Gastrocnemius medialis (tissue), 4 donors: ENCODE data around the gene OXGR1. TPM values are rescaled to one million over a fixed set of nuclear protein-coding genes. Genes with fewer than 3 reads are reported as not detected.
A peak's percentile ranks its signal among the peaks of the same experiment; 100 is the strongest.

Experiments
- ATAC-seq, 2 donors: fragments of 150-250 bp; one replicate each; pipeline ENCODE4 v1.9.1; 2016
- DNase-seq, 2 donors: peaks; one replicate each; pipeline ENCODE4 v3.0.0-alpha.2; 2019
- H3K27ac ChIP-seq, 4 donors: fragments of 200-600 bp; sonication (generic); 1 replicate in 1 of 4; 2 replicates in 3 of 4; pipeline ENCODE4 v1.5.1; 2016 to 2018; ENCODE audit warnings: mild to moderate bottlenecking in 2 of 4, moderate library complexity in 1 of 4
- H3K27me3 ChIP-seq, 3 donors: fragments of 200-600 bp; sonication (generic) in 2 of 3; 1 replicate in 1 of 3; 2 replicates in 2 of 3; pipeline versions ENCODE4 v1.5.1 to v1.6.0; 2016 to 2019; ENCODE audit warnings: mild to moderate bottlenecking in 1 of 3, moderate library complexity in 1 of 3
- H3K36me3 ChIP-seq, 2 donors: fragments of 200-600 bp; sonication (generic) in 1 of 2; one replicate each; pipeline ENCODE4 v1.5.1; 2017 to 2018
- H3K4me1 ChIP-seq, 2 donors: fragments of 200-600 bp; sonication (generic) in 1 of 2; one replicate each; pipeline ENCODE4 v1.5.1; 2016 to 2017; ENCODE audit warnings: mild to moderate bottlenecking in 2 of 2
- H3K4me3 ChIP-seq, 4 donors: fragments of 200-600 bp; sonication (generic) in 3 of 4; 1 replicate in 1 of 4; 2 replicates in 3 of 4; pipeline ENCODE4 v1.5.1; 2016 to 2019; ENCODE audit warnings: mild to moderate bottlenecking in 2 of 4
- H3K9me3 ChIP-seq, 3 donors: fragments of 200-600 bp; sonication (generic) in 2 of 3; 1 replicate in 1 of 3; 2 replicates in 2 of 3; pipeline ENCODE4 v1.5.1; 2016 to 2019
- POLR2A ChIP-seq, 2 donors: fragments of 450-650 bp; IDR thresholded peaks; one replicate each; pipeline ENCODE4 v1.6.1; 2017; ENCODE audit warnings: antibody characterized with exemption in 2 of 2, mild to moderate bottlenecking in 2 of 2, moderate library complexity in 2 of 2
- in situ Hi-C, 4 donors: fragments of 200-750 bp; cut with MboI; loops; one replicate each; pipeline versions ENCODE4 v1.15.0 to v1.8.0; 2017; ENCODE audit warnings: low sequenced_read_pairs in 4 of 4
- intact Hi-C: fragments of 100-400 bp; cut with DNase I; formaldehyde crosslinking; loops from one replicate; pipeline ENCODE4 v1.15.1; 2023; ENCODE audit warnings: low total_unique reads
- total RNA-seq, 4 donors: library from RNA; depleted of rRNA; stranded (reverse); fragments of >200 nt; gene quantifications; one replicate each; pipeline versions ENCODE4 v1.1.0 to v1.2.3, GENCODE V29; 2016
- TF ChIP-seq, protein P1 (sequence below), 5 experiments: fragments of 450-650 bp in 3 of 5; fragments of 200-600 bp in 2 of 5; sonication (generic) in 2 of 5; IDR thresholded peaks in 4 of 5; conservative IDR thresholded peaks in 1 of 5; 1 replicate in 4 of 5; 2 replicates in 1 of 5; pipeline ENCODE4 v1.5.1; 2016 to 2019; ENCODE audit warnings: antibody characterized with exemption in 5 of 5, mild to moderate bottlenecking in 3 of 5, moderate library complexity in 3 of 5

The OXGR1 gene
- total RNA-seq, 4 donors from 2014 or later: 0.09 to 0.13 TPM; not detected in 2

DNA sequence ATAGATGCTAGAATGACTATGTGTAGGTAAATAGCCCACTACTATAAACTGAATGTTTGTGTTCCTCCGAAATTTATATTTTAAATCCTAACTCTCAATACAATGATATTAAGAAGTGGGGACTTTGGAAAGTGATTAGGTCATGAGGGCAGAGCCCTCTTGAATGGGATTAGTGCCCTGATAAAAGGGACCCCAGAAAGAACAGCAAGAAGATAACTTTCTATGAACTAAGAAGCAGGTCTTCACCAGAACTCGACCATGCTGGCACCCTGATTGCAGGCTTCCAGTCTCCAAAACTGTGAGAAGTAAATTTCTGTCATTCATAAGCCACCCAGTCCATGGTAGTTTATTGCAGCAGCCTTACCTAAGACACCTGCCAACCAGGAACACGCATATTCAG, 33.9 kb downstream of the OXGR1 start:
- H3K4me1 ChIP-seq: no peaks in the 10 kb centered on the region
- H3K27ac ChIP-seq: no peak overlapping the region
- ATAC-seq (no peak), DNase-seq (no peak)
- no peaks in the 10 kb centered on the region for H3K27me3 ChIP-seq
- in situ Hi-C loops (loop anchor here in 1 of 4 donors (25.0 kb wide), 1 partner anchor 948 kb away; no protein-coding TSS in a partner anchor), intact Hi-C loops (no loop called here)
- no peak for TF ChIP-seq POLR2A (IDR thresholded peaks at IDR 0.05)
- TF ChIP-seq, protein P1, sequence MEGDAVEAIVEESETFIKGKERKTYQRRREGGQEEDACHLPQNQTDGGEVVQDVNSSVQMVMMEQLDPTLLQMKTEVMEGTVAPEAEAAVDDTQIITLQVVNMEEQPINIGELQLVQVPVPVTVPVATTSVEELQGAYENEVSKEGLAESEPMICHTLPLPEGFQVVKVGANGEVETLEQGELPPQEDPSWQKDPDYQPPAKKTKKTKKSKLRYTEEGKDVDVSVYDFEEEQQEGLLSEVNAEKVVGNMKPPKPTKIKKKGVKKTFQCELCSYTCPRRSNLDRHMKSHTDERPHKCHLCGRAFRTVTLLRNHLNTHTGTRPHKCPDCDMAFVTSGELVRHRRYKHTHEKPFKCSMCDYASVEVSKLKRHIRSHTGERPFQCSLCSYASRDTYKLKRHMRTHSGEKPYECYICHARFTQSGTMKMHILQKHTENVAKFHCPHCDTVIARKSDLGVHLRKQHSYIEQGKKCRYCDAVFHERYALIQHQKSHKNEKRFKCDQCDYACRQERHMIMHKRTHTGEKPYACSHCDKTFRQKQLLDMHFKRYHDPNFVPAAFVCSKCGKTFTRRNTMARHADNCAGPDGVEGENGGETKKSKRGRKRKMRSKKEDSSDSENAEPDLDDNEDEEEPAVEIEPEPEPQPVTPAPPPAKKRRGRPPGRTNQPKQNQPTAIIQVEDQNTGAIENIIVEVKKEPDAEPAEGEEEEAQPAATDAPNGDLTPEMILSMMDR (IDR thresholded peaks at IDR 0.05 in 4 of 5, conservative IDR thresholded peaks at IDR 0.05 in 1 of 5): no peak
- H3K4me3 ChIP-seq: no peak overlapping the region
- H3K36me3 ChIP-seq: no peaks in the 10 kb centered on the region
- H3K9me3 ChIP-seq: no peaks in the 10 kb centered on the region

DNA sequence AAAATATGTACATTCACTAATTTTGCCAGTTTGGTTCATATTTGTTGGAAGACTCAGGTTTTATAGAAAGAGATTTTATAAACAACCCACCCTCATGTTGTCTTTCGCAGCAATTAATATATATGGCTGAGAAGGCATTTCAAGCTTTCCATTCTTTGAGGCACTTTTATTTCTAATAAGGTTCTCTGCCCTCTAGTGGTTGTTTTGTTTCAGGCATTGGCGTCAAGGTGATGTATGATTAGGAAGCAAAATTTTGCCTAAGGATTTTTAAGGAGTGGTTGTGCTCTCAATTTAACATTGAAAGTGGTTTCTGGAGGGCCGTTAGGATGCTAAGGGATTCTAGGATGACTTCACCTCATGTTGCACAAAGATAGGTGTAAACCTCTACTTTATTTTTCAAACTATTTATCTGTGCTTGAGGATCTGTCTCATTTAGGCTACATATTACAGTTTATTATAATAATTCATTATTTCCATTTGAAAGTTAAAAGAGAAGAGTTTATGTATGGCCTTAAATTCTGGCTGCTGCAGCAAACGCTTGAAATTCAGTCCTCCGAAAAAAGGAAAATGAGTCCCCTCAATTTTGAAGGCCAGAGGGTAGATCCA, 35.9 kb downstream of the OXGR1 start:
- Histone ChIP-seq H3K27ac (no peak overlapping the region), H3K36me3 (no peaks in the 10 kb centered on the region), H3K9me3 (no peaks in the 10 kb centered on the region), H3K4me1 (no peaks in the 10 kb centered on the region), H3K27me3 (no peaks in the 10 kb centered on the region), H3K4me3 (no peak overlapping the region)
- DNase-seq: no peak
- TF ChIP-seq, protein P1 (IDR thresholded peaks at IDR 0.05 in 4 of 5, conservative IDR thresholded peaks at IDR 0.05 in 1 of 5): peak in 3 of 5 experiments; percentile 46 to 65 (median 58)
- TF ChIP-seq POLR2A (IDR thresholded peaks at IDR 0.05): no peak
- in situ Hi-C loops: loop anchor here in 2 of 4 donors (5.0 to 25.0 kb wide), 3 partner anchors 64 to 946 kb away; no protein-coding TSS in a partner anchor
- intact Hi-C loops: loop anchor here (5.0 kb wide), 1 partner anchor 936 kb away; no protein-coding TSS in a partner anchor
- ATAC-seq: no peak

DNA sequence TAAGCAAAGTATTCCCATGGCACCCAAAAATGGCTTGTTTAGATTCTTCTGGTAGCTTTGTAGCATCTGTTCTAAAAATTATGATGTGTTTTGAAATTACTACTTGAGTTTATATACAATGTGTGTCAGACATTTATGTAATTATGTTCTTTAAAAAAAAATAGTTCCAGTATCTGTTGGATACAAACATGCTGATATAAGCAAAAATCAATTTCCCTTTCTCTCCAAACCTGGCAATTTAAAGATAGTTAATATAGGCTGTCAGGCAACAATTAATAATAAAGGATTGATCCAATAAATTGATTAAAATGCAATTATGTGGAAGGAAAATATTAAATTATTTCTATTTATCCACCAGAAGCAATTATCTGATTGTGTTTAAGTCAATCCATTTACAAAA, 41.7 kb downstream of the OXGR1 start:
- DNase-seq (no peak), ATAC-seq (no peak)
- Histone ChIP-seq H3K27ac (no peak overlapping the region), H3K9me3 (no peaks in the 10 kb centered on the region), H3K4me1 (no peaks in the 10 kb centered on the region), H3K36me3 (no peaks in the 10 kb centered on the region), H3K27me3 (no peaks in the 10 kb centered on the region), H3K4me3 (no peak overlapping the region)
- TF ChIP-seq POLR2A (IDR thresholded peaks at IDR 0.05): no peak
- TF ChIP-seq, protein P1 (IDR thresholded peaks at IDR 0.05 in 4 of 5, conservative IDR thresholded peaks at IDR 0.05 in 1 of 5): no peak
- in situ Hi-C loops (loop anchor here in 2 of 4 donors (10.0 to 25.0 kb wide), 2 partner anchors 58 to 940 kb away; no protein-coding TSS in a partner anchor), intact Hi-C loops (no loop called here)

DNA sequence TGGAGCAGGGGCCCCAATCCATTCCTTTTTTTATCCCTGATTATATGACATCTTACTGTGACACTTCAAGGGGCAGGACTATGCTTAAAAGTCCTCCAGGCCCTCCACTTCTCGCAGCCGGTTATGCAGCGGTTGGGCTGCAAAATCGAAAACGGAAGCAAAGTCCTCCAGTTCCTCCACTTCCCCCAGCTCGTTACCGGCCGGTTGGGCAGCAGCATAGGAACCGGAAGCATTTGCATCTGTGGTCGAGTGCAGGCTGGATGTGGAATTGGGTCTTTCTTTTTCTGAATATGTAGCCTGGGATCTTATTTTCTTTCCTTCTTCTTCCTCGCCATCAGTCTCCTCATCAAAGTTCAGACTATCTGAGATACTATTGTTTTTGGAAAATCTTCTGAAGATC, 46.1 kb downstream of the OXGR1 start:
- Histone ChIP-seq H3K4me3 (no peak overlapping the region), H3K4me1 (no peaks in the 10 kb centered on the region), H3K27me3 (no peaks in the 10 kb centered on the region), H3K9me3 (no peaks in the 10 kb centered on the region), H3K27ac (no peak overlapping the region), H3K36me3 (no peaks in the 10 kb centered on the region)
- ATAC-seq (no peak), DNase-seq (no peak)
- intact Hi-C loops (no loop called here), in situ Hi-C loops (no loop called here)
- no peak for TF ChIP-seq POLR2A (IDR thresholded peaks at IDR 0.05)
- TF ChIP-seq, protein P1 (IDR thresholded peaks at IDR 0.05 in 4 of 5, conservative IDR thresholded peaks at IDR 0.05 in 1 of 5): no peak
